GM10266 (cell line): ENCODE data around the gene COMP.

Experiments used
- DNase-seq: peaks from one replicate; pipeline ENCODE4 v3.0.0; 2012; ENCODE audit errors: extremely low spot score
- CTCF ChIP-seq: IDR thresholded peaks from 2 replicates; pipeline ENCODE4 v1.5.1; 2012; ENCODE audit warnings: mild to moderate bottlenecking, low read depth; ENCODE audit not compliant: control insufficient read depth, insufficient read depth; ENCODE audit errors: missing control alignments

The COMP gene

GRCh38 chr19:18759304-18759994, 31.7 kb downstream of the COMP start:
- TF ChIP-seq CTCF = no peak
- no peak for DNase-seq

GRCh38 chr19:18756896-18757295, 34.2 kb downstream of the COMP start:
- no peak for TF ChIP-seq CTCF
- DNase-seq = no peak

- DNase-seq = no peak
- TF ChIP-seq CTCF = no peak
These were observed 36.6 kb downstream of the COMP start for GRCh38 chr19:18754501-18754900.

GRCh38 chr19:18751571-18751970, 39.5 kb downstream of the COMP start:
- no peak for DNase-seq
- TF ChIP-seq CTCF = no peak

- no peak for TF ChIP-seq CTCF
- DNase-seq = no peak
These were observed 40.7 kb downstream of the COMP start for GRCh38 chr19:18750295-18750970.

- TF ChIP-seq CTCF = no peak
- no peak for DNase-seq
These were observed 41.5 kb downstream of the COMP start for GRCh38 chr19:18749362-18750231.
